Endothelial cell (in vitro differentiated cells): ENCODE data around the gene ATP6V1A. TPM values are rescaled to one million over a fixed set of nuclear protein-coding genes. Genes with fewer than 3 reads are reported as not detected.

Source experiments
- DNase-seq: peaks from one replicate; pipeline ENCODE4 v3.0.0; 2021; ENCODE audit warnings: low spot score
- H3K27ac Mint-ChIP-seq: one replicate; pipeline ENCODE4 v1.8.0; 2021; ENCODE audit warnings: mixed read lengths, inconsistent platforms; ENCODE audit not compliant: unreplicated experiment
- H3K27me3 Mint-ChIP-seq: one replicate; pipeline ENCODE4 v1.8.0; 2021; ENCODE audit warnings: mild to moderate bottlenecking, moderate library complexity, mixed read lengths, inconsistent platforms; ENCODE audit not compliant: unreplicated experiment
- H3K36me3 Mint-ChIP-seq: one replicate; pipeline ENCODE4 v1.8.0; 2021; ENCODE audit warnings: mild to moderate bottlenecking, low read depth, mixed read lengths, inconsistent platforms; ENCODE audit not compliant: unreplicated experiment
- H3K4me1 Mint-ChIP-seq: one replicate; pipeline ENCODE4 v1.8.0; 2021; ENCODE audit warnings: mild to moderate bottlenecking, mixed read lengths, inconsistent platforms; ENCODE audit not compliant: unreplicated experiment
- H3K4me3 Mint-ChIP-seq: one replicate; pipeline ENCODE4 v1.8.0; 2021; ENCODE audit warnings: mild to moderate bottlenecking, mixed read lengths, inconsistent platforms; ENCODE audit not compliant: unreplicated experiment
- H3K9me3 Mint-ChIP-seq: one replicate; pipeline ENCODE4 v1.8.0; 2021; ENCODE audit warnings: mixed read lengths, inconsistent platforms; ENCODE audit not compliant: unreplicated experiment
- total RNA-seq: library from RNA; stranded (reverse); fragmentation: NEBNext Ultra II Directional; extraction: Animal tissue kit (Norgen Biotek cat#: 25700); gene quantifications from one replicate; pipeline ENCODE4 v1.2.1, GENCODE V29; 2021; ENCODE audit not compliant: unreplicated experiment
- TF ChIP-seq, protein P1 (sequence below): fragments of 200-600 bp; sonication (generic); IDR thresholded peaks from one replicate; pipeline ENCODE4 v1.5.0; 2021; ENCODE audit warnings: antibody characterized with exemption; ENCODE audit not compliant: unreplicated experiment

Gene ATP6V1A
- total RNA-seq, 1 donor from 2014 or later, result 71.3 TPM

DNA sequence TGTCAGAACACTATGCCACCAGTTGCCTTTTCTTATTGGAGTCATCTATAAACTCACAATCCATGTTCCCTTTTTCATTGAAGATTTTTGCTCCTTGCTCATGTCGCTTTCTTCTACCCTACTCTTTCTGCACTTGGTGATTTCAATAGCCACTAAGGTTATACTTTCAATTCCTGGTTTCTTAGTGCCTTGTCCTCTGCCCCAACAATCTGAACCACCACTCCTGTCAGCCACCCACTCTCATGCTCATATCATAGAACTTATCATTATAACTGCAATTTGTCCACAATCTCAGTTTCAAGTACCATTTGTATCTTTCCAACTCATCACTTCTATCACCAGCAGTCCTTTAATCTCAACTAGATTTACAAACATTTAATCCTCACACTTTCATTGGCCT lies 81.8 kb downstream of the ATP6V1A start:
- H3K9me3 Mint-ChIP-seq, result no peaks in the 10 kb centered on the region
- H3K27me3 Mint-ChIP-seq, result no peaks in the 10 kb centered on the region
- no peaks in the 10 kb centered on the region for H3K36me3 Mint-ChIP-seq
- no peak for DNase-seq
- TF ChIP-seq, protein P1, sequence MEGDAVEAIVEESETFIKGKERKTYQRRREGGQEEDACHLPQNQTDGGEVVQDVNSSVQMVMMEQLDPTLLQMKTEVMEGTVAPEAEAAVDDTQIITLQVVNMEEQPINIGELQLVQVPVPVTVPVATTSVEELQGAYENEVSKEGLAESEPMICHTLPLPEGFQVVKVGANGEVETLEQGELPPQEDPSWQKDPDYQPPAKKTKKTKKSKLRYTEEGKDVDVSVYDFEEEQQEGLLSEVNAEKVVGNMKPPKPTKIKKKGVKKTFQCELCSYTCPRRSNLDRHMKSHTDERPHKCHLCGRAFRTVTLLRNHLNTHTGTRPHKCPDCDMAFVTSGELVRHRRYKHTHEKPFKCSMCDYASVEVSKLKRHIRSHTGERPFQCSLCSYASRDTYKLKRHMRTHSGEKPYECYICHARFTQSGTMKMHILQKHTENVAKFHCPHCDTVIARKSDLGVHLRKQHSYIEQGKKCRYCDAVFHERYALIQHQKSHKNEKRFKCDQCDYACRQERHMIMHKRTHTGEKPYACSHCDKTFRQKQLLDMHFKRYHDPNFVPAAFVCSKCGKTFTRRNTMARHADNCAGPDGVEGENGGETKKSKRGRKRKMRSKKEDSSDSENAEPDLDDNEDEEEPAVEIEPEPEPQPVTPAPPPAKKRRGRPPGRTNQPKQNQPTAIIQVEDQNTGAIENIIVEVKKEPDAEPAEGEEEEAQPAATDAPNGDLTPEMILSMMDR, result no peak
- no peak overlapping the region for H3K4me3 Mint-ChIP-seq
- no peak overlapping the region for H3K27ac Mint-ChIP-seq
- peaks cover 12% of the 10 kb centered on the region for H3K4me1 Mint-ChIP-seq

DNA sequence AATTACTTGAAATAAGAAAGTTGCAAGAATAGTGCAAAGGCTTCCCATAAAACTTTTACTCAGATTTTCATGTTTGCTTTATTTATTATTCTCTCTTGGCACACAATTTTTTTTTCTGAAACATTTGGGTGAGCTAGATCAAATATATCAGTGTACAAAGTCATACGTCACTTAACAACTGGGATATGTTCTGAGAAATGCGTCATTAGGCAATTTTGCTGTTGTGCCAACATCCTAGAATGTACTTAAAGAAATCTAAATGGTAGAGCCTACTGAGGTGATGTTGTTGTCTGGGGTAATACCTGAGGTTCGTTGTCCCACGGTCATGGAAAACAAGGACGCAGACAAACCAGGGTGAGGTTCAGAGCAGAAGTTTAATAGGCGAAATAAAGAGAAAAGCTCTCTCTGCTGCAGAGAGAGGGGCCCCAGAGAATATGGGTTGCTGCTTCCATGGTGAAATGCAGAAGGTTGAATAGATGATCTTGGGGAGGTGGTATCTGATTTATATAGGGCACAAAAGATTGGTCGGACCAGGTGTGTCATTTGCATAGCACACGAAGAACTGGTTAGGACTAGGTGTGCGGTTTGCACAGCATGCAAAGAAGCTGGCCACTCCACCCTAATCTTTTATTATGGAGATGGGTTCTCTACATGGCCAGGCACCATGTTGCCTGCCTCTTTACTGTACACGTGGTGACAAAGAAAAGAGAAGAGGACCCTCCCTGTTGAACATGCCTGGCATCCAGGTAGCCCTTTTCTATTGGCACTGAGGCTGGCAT lies 82.9 kb downstream of the ATP6V1A start:
- no peaks in the 10 kb centered on the region for H3K36me3 Mint-ChIP-seq
- no peak overlapping the region for H3K27ac Mint-ChIP-seq
- no peak for DNase-seq
- H3K4me1 Mint-ChIP-seq, result peaks cover 12% of the 10 kb centered on the region
- H3K4me3 Mint-ChIP-seq, result no peak overlapping the region
- TF ChIP-seq, protein P1, result no peak
- H3K9me3 Mint-ChIP-seq, result no peaks in the 10 kb centered on the region
- no peaks in the 10 kb centered on the region for H3K27me3 Mint-ChIP-seq

DNA sequence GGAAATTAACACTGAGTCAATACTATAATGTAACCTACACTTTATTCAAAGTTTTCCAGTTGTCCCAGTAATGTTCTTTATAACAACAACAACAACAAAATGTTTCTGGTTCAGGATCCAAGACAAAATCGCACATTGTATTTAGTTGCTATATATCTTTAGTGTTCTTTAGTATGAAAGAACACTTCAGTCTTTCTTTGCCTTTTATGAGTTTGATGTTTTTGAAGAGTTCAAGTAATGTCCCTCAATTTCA lies 84.2 kb downstream of the ATP6V1A start:
- H3K27me3 Mint-ChIP-seq, result no peaks in the 10 kb centered on the region
- no peaks in the 10 kb centered on the region for H3K36me3 Mint-ChIP-seq
- no peaks in the 10 kb centered on the region for H3K9me3 Mint-ChIP-seq
- H3K4me3 Mint-ChIP-seq, result no peak overlapping the region
- DNase-seq, result no peak
- H3K4me1 Mint-ChIP-seq, result peaks cover 12% of the 10 kb centered on the region
- peak overlapping the region; percentile 74 for H3K27ac Mint-ChIP-seq
- TF ChIP-seq, protein P1, result no peak

DNA sequence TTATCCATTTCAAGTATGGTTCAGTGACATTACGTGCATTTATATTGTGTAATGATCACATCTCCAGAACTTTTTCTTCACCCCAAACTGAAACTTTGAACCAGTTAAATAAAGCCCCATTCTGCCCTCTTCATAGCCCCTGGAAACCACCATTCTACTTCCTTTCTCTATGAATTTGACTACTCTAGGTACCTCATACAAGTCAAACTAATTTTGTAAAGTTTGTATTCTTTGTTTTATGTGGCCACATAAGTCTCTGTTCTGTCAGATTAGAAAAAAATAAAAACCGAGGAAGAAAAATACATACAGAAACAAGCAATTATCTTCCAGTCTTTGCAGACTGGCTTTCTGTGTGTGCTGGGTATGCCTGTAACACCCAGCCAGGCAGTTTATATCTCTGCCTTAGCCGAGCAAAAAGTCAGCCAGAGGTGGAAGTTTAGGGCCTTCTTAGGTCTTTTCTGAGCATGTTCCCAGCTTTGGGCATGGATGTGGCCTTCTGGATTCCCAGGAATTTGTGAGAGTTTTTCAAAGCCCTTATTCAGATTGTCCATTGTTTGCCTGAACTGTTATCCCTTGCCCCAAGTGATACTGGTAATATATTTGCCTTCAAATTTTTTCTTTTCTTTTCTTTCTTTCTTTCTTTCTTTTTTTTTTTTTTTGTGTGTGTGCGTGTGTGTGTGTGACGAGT lies 85.8 kb downstream of the ATP6V1A start:
- no peaks in the 10 kb centered on the region for H3K9me3 Mint-ChIP-seq
- no peak overlapping the region for H3K27ac Mint-ChIP-seq
- no peak for DNase-seq
- H3K4me3 Mint-ChIP-seq, result no peak overlapping the region
- peaks cover 12% of the 10 kb centered on the region for H3K4me1 Mint-ChIP-seq
- peaks cover 2% of the 10 kb centered on the region for H3K27me3 Mint-ChIP-seq
- no peaks in the 10 kb centered on the region for H3K36me3 Mint-ChIP-seq
- TF ChIP-seq, protein P1, result no peak

DNA sequence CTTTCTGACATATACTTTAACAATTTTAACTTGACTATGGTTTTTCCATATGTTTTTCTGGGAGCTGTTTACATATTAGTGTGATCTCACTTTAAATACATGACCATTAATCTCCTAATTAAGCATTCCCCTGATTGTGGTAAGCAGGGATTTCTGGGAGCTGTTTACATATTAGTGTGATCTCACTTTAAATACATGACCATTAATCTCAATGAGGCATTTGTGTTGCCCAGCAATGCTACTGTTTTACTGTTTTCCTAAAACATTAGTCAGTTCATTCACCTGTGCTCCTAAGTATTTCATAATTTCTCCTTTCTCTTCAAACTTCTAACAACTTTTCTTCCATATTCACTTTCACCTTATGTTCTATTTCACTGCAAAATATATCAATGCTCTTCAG lies 88.1 kb downstream of the ATP6V1A start:
- peaks cover 3% of the 10 kb centered on the region for H3K27me3 Mint-ChIP-seq
- H3K4me3 Mint-ChIP-seq, result no peak overlapping the region
- no peaks in the 10 kb centered on the region for H3K36me3 Mint-ChIP-seq
- H3K9me3 Mint-ChIP-seq, result no peaks in the 10 kb centered on the region
- DNase-seq, result no peak
- H3K4me1 Mint-ChIP-seq, result peaks cover 19% of the 10 kb centered on the region
- no peak overlapping the region for H3K27ac Mint-ChIP-seq
- TF ChIP-seq, protein P1, result no peak
